B cell (primary cell): ENCODE data around the gene APLN.

Source experiments
- CTCF ChIP-seq: fragments of 200-600 bp; IDR thresholded peaks from one replicate; pipeline ENCODE4 v1.8.0; 2022; ENCODE audit warnings: antibody characterized with exemption, mild to moderate bottlenecking
- EZH2 ChIP-seq: IDR thresholded peaks from 2 replicates; pipeline ENCODE4 v1.6.1; 2012; ENCODE audit warnings: borderline replicate concordance, low read depth, mild to moderate bottlenecking, moderate library complexity, low read length; ENCODE audit not compliant: insufficient read depth, poor library complexity, severe bottlenecking

GRCh38 chrX:129599996-129600395, 54.8 kb downstream of the APLN start:
- no peak for TF ChIP-seq CTCF
- no peak for TF ChIP-seq EZH2
